Ammon's horn (tissue), 1 donor: ENCODE results near the gene ABCC8.
A peak's percentile ranks its signal among the peaks of the same experiment; 100 is the strongest.

Experiments used
- DNase-seq: peaks from one replicate; pipeline ENCODE4 v3.0.0-alpha.2; 2016; ENCODE audit warnings: low spot score

Gene ABCC8

DNA sequence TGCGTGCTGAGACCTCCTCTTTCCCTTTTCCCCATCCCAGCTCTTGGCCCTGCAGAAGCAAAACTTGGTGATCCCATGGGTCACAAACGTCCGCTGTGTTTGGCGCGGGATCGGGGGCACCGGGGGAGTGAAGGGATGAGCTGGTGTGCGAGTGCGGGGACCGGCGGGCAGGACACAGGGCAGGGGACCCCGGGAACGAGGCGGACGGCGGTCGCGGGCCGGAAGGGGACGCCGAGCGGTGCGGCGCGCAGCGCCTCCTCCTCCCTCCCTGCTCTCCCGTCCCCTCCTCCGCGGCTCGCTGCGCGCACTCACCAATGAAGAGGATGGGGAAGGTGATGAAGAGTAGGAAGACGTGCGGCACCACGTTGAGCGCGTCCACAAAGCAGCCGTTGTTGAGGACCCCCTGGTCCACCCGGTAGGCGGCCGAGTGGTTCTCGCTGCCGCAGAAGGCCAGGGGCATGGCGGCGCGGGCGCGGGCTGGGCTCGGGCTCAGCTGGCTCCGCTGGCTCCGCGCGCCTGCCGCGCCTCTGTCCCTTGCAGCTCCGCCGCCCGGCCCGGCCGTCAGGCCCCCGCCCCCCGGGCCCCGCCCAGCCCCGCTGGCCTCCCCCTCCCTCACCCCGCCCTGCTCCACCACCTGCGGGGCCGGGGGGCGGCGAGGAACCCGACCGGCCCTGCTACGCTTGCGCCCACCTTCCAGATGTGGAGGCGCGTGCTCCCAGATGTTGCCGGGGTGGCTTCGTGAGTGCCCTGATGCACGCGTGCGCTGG, at the start of gene ABCC8:
TSS of gene ABCC8 (minus strand) at position 529 of the 767 bp plus-strand sequence. CDS start at position 460, 69 bp downstream.
- DNase-seq = peak; percentile 43

DNA sequence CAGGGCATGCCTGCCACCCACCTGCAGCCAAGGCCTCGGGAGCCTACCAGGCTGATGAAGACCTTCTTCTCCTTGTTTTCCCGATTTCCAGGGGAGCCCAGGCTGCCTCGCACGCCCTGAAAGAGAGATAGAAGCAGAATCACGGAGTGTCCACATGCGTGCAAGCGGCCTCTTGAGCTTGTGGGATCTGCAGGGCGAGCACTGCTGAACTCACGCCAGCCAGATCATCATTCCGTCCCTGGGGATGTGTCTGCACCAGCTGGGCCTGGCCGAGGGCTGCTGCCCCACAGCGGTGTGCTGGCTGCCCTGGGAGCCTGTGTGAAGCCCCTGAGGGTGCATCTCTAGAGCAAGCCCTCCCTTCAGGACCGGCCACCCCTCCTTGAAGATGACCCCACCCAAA, 49.7 kb upstream of the ABCC8 start:
- DNase-seq = no peak

DNA sequence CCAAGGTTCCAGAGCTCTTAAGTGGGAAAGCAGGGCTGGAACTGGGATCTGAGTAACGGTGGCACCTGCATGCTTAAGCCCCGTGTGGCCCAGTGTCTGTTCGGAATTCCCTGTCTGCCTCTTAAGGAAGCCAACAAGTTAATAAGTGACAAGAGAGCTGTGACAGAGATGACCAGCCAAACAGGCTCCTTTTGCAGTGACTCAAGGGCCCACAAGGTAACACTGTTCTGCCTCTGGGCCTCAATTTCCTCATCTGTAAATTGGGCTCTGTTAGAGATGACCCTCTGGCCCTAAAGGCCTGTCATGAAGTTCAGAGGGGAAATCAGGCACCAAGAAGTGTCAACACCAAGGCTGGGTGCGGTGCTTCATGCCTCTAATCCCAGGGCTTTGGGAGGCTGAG, 48.9 kb upstream of the ABCC8 start:
- no peak for DNase-seq

DNA sequence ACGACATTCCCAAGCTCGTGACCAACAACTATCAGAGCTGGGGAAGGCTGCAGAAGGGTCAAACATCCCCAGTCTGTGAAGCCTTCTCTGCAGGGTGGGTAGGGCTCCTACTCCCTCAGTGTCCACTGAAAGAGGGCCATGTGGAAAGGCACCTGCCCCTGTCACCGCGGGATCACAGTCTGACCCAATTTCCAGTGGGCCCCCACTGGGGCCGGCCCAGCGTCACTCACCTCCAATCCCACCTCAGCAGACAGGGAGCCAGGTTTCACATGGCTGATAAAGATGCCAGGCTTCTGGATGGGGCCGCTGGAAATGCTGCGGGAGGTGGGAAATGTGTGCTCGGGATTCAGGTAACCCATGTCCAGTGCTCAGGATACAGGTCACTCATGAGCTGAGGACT, 47.6 kb upstream of the ABCC8 start:
- no peak for DNase-seq

GRCh38 chr11:17522655-17523054, 46.0 kb upstream of the ABCC8 start:
- no peak for DNase-seq

DNA sequence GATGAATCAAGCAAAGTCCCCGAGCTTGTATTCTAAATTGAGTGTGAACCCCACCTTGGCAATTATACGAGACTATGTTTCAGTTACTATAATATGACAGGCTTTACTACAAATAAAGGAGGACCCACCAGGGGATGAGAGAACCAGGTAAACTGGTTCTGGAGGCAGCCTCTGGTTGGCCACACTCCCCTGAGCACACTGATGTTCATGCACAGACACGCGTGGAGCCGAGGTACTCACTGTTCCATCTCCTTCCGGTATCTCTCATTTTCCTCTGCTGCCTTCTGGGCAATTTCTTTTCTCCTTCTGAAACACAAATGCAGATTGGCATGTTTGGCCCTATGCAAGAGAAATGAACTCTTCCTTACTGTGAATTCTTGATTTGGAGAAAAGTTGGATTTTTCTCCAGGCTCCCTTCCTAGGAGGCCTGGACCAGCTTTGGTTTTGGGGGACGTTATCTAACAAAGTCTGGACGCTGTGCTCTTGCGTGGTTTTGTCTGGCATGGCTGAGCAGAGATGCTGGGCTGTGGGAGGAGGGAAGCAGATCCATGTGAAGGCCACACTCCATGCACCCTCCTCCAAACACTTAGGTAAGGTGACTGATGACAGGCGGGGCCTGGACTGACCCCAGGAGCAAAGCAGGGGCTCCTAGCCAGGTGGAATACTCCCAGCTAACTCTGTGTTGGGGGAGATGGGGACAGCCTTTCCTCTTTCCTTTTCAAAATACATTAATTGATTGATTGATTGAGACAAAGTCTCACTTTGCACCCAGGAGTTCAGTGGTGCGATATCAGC, 44.7 kb upstream of the ABCC8 start:
- DNase-seq = no peak

DNA sequence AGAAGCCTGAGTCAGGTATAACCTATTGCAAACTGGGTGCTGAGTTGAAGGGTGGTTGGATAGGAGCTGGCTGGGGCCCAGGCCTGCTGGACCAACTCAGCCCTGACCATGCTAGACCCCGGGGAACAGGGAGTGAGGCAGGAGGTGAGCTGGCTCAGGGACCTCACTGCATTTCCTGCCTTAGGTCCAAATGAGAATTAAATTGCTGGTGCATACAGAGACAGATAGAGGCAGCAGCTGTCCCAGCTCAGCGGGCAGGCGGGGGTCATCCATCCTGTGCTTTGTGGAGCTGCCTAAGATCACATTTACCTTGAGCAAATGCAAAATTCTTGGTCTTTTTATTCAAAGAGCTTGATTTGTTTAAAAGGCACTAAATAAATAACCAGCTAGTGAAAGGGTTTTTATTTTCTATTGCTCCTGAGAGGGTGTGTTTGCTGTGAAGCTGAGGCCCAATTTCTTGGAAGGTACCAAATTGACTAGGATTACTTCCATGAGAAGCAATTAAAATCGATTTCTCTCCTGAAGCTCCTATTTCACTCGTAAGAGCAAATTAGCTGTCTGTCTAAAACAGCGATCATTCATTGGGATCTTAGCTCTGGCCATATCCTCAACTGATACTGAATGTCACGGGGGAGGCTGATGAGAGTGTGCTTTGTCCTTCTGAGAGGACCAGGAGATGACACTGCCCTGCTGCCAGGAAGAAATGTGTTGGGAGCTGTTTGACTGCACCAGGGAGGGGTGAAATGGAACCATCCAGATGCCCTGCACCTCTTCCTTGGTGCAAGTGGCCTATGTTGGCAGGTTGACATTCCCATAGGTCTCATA, 42.6 kb upstream of the ABCC8 start:
- peak; percentile 67 for DNase-seq

- no peak for DNase-seq
These were observed 41.7 kb upstream of the ABCC8 start for GRCh38 chr11:17518366-17518765.

- DNase-seq = no peak
These were observed 40.5 kb upstream of the ABCC8 start for GRCh38 chr11:17517186-17517585.

GRCh38 chr11:17516551-17517150, 40.0 kb upstream of the ABCC8 start:
- peak; percentile 78 for DNase-seq

GRCh38 chr11:17515443-17516176, 39.0 kb upstream of the ABCC8 start:
- DNase-seq = no peak

- DNase-seq = no peak
These were observed 37.8 kb upstream of the ABCC8 start for GRCh38 chr11:17514476-17514875.

DNA sequence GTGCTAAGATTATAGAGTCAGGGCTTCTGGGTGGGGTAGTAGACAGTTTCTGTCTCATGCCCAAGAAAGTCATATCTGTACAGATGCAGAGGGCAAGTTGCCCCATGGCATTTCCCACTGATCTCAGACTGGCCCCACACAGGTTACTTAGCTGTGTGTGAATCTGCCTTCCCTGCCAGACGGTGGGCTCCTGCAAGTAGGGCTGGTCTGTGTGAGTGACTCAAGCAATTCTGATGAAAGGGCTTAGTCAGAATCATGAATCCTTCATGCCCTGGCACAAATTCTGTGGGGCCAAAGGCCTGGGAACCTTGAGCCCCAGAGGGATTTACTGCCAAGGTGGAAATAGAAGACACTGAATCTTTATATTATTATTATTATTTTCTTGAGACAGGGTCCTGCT, 37.2 kb upstream of the ABCC8 start:
- no peak for DNase-seq

DNA sequence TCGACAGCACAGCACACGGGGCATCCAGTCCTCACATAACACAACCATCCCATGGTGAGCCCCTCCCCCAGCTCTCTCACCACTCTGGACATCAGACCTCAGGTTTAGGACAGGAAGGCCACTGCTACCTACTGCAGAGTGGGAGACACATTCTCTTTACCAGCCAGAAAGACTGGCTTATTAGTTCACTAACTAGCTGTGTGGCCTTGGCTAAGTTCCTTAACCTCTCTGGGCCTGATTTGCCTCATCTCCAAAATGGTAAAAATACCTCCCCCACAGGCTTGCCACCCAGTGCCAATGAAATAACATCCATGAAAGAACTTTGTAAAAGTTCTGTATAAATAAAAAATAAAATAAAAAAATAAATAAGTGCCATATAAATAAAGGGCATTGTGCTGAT, 35.5 kb upstream of the ABCC8 start:
- DNase-seq = no peak

GRCh38 chr11:17511571-17511970, 34.9 kb upstream of the ABCC8 start:
- no peak for DNase-seq

DNA sequence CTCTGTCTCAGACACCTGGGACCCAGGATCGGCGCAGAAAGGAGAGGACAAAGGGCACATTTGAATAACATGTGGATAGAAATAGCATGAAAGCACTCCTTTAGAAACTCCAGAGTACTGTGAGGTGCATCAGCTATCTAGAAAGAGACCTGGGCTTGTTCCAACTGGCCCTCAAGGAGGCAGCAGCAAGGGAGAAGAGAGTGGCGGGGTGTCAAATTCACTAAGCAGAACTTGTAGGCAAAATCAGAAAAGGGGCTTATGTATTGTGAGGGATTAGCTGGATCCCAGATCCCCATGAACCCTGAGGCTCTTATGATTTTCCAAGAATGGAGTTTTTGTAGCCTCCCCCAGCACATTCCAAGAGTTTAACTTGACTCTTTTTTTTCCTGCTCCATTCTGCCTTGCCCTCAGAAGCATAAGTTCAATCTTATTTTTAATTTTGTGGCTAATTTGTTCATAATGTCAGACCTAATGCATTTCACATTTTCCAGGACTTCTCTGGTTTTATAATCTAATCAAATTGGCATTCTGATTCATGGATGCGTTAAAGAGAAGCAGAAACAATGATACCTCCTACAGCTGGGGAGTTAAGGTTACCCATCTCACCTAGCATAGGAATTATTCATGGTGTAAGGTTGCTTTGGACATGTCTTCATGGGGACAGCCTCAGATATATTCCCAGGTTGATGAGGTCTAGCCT, 34.0 kb upstream of the ABCC8 start:
- DNase-seq = no peak

DNA sequence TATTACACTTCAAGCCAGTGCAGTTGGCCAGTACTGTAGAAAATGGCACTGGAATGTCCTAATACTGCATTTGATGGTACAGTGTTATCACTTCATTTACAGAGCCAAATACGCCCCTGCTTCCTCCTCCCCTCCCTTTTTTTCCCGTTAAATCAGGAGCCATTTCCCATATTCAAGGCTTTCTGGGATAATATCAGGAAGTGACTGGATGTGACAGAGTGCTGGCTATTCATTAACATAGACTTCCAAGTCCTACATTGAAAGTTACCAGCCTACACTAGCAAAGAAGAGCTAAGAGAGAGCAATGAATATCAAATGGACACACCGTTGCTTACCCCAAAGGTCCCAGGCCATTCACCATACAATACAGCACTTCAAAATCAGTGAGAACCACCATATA, 32.1 kb upstream of the ABCC8 start:
- DNase-seq = no peak

- DNase-seq = no peak
These were observed 31.7 kb upstream of the ABCC8 start for GRCh38 chr11:17508306-17508705.

GRCh38 chr11:17507773-17508172, 31.1 kb upstream of the ABCC8 start:
- no peak for DNase-seq

DNA sequence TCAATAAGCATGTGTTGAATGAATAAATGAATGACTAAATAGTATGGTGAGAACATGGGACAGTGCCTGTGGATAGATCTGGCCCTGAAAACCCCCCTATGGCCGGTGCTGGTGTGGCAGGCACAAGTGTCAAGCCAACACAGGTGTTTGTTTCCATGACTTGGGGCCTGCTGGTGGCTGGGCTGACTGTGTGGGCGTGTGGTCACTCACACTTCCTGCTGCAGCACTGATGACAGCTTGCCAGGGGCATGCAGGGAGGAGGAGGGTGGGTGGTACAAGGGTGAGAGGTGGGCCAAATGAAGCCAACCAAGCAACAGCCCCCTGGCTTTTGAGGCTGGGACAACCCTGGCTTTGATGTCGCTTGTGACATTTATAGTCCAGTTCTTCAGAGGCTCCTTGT, 30.3 kb upstream of the ABCC8 start:
- no peak for DNase-seq

- no peak for DNase-seq
These were observed 29.7 kb upstream of the ABCC8 start for GRCh38 chr11:17506314-17506713.
